NCI-H2107 treated with DMSO at 0.1 percent for 48 hours (cell line): ENCODE results near the gene CSAG2.

Experiments
- DNase-seq: peaks from one replicate; lab custom pipeline; 2025; ENCODE audit not compliant: unreplicated experiment; lab: John Stamatoyannopoulos, UW

The CSAG2 gene

GRCh38 chrX:152674135-152674534 is 34.9 kb downstream of the CSAG2 start:
- no peak for DNase-seq

- no peak for DNase-seq
Observed at GRCh38 chrX:152663086-152663485, 46.0 kb downstream of the CSAG2 start.

GRCh38 chrX:152658302-152658701 is 50.8 kb downstream of the CSAG2 start:
- DNase-seq = no peak
